Measurements from ENCODE around the gene RAPGEF2.

Gene RAPGEF2

DNA sequence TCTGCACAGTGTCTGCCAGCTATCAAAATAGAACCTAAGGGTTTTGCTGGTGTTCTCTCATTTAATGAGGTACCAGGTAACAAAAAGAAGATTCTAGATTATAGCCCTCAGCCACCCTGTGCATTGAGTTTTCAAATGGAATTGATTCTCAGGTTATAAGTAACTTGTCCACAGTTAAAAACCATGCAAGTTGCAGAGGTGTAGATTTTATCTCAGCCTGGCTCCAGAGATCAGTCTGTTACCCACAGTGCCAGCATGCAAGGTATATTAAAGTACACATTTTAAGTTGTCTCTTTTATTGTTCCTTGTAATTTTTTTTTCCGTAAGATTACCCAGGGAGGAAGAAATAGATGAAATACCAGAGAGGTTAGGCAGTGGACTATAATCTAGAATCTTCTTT, 59.7 kb downstream of the RAPGEF2 start:
- H3K27ac ChIP-seq (ENCODE audit: low read depth, low read length) = no peak overlapping the region
- no peak for TF ChIP-seq EZH2phosphoT487 (IDR thresholded peaks at IDR 0.05; ENCODE audit: borderline replicate concordance, low read length)
- TF ChIP-seq, protein P1, sequence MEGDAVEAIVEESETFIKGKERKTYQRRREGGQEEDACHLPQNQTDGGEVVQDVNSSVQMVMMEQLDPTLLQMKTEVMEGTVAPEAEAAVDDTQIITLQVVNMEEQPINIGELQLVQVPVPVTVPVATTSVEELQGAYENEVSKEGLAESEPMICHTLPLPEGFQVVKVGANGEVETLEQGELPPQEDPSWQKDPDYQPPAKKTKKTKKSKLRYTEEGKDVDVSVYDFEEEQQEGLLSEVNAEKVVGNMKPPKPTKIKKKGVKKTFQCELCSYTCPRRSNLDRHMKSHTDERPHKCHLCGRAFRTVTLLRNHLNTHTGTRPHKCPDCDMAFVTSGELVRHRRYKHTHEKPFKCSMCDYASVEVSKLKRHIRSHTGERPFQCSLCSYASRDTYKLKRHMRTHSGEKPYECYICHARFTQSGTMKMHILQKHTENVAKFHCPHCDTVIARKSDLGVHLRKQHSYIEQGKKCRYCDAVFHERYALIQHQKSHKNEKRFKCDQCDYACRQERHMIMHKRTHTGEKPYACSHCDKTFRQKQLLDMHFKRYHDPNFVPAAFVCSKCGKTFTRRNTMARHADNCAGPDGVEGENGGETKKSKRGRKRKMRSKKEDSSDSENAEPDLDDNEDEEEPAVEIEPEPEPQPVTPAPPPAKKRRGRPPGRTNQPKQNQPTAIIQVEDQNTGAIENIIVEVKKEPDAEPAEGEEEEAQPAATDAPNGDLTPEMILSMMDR (IDR thresholded peaks at IDR 0.05; ENCODE audit: low read depth, low read length, poor library complexity, severe bottlenecking) = no peak
- H4K20me1 ChIP-seq (ENCODE audit: control insufficient read depth, insufficient read depth, low read depth, low read length) = no peaks in the 10 kb centered on the region
- no peak overlapping the region for H3K4me2 ChIP-seq (ENCODE audit: low read length)
- no peaks in the 10 kb centered on the region for H3K36me3 ChIP-seq (ENCODE audit: control insufficient read depth, low read length)
- 0 out of 2 replicates have a peak, but pooled peaks cover 3% of the 10 kb centered on the region for H3F3A ChIP-seq (ENCODE audit: control insufficient read depth, insufficient read depth)
- peaks cover 66% of the 10 kb centered on the region for H3K79me2 ChIP-seq (ENCODE audit: control insufficient read depth, low read length)
- no peaks in the 10 kb centered on the region for H3K27me3 ChIP-seq (ENCODE audit: control insufficient read depth, low read length)
- H3K4me1 ChIP-seq (ENCODE audit: control insufficient read depth, low read length) = peaks cover 54% of the 10 kb centered on the region
- H3K9me2 ChIP-seq (replicated peaks; ENCODE audit: control insufficient read depth, low read length) = no peaks in the 10 kb centered on the region
- H3K9me3 ChIP-seq (ENCODE audit: control insufficient read depth, insufficient read depth, low read length) = no peaks in the 10 kb centered on the region
- no peak overlapping the region for H3K4me3 ChIP-seq (ENCODE audit: low read length)

DNA sequence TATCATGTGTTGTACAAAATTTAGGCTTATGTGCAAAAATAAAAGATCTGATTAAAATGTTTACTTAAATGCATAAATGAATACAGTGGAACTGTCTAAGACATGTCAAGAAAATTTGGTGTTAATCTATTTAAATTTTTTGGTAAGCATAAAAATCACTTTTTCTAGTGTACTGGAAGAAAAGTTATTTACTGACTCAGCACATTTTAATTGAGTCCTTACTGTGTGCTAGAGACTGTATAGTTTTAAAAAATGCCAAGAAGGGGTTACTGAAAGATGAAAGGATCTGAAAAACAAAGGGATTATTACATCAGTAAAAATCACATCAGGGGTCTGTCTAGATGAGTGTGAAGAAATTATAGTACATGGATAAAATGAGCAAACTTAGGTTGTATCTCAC, 60.6 kb downstream of the RAPGEF2 start:
- Histone ChIP-seq H3K4me2 (ENCODE audit: low read length) (no peak overlapping the region), H3K36me3 (ENCODE audit: control insufficient read depth, low read length) (no peaks in the 10 kb centered on the region), H3K79me2 (ENCODE audit: control insufficient read depth, low read length) (peaks cover 69% of the 10 kb centered on the region), H3K4me3 (ENCODE audit: low read length) (no peak overlapping the region), H3F3A (ENCODE audit: control insufficient read depth, insufficient read depth) (0 out of 2 replicates have a peak, but pooled peaks cover 3% of the 10 kb centered on the region), H3K9me3 (ENCODE audit: control insufficient read depth, insufficient read depth, low read length) (no peaks in the 10 kb centered on the region), H4K20me1 (ENCODE audit: control insufficient read depth, insufficient read depth, low read depth, low read length) (no peaks in the 10 kb centered on the region), H3K4me1 (ENCODE audit: control insufficient read depth, low read length) (peaks cover 57% of the 10 kb centered on the region), H3K9me2 (replicated peaks; ENCODE audit: control insufficient read depth, low read length) (no peaks in the 10 kb centered on the region), H3K27ac (ENCODE audit: low read depth, low read length) (no peak overlapping the region), H3K27me3 (ENCODE audit: control insufficient read depth, low read length) (no peaks in the 10 kb centered on the region)
- TF ChIP-seq EZH2phosphoT487 (IDR thresholded peaks at IDR 0.05; ENCODE audit: borderline replicate concordance, low read length) = no peak
- TF ChIP-seq, protein P1 (IDR thresholded peaks at IDR 0.05; ENCODE audit: low read depth, low read length, poor library complexity, severe bottlenecking) = no peak

DNA sequence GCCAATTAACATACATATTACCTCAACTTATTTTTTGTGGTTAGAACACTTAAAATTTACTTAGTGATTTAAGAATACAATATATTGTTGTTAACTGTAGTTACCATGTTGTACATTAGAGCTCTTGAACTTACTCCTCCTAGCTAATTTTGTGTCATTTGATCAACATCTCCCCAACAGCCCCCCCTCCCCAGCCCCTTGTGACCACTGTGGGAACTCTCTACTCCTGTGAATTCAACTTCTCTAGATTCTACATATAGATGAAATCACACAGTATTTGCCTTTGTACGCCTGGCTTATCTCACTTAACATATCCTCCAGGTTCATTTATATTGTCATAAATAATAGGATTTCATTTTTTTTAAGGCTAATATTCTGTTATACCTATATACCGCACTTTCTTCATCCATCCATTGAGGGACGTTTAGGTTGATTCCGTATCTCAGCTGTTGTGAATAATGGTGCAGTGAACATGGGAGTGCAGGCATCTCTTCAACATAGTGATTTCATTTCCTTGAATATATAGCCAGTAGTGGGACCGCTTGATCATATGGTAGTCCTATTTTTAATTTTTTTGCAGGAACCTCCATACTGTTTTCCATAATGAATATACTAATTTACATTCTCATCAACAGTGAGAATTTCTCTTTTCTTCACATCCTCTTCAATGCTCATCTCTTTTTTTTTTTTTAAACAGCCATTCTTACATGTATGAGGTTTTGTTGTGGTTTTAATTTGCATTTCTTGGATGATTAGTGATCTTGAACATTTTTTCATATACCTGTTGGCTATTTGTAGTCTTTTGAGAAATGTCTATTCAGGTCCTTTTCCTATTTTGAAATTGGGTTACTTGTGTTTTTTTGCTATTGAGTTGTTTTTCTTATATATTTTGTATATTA, 66.8 kb downstream of the RAPGEF2 start:
- H3K27me3 ChIP-seq (ENCODE audit: control insufficient read depth, low read length) = peaks cover 17% of the 10 kb centered on the region
- H3K79me2 ChIP-seq (ENCODE audit: control insufficient read depth, low read length) = peaks cover 78% of the 10 kb centered on the region
- peak overlapping the region; percentile 73 for H3K4me2 ChIP-seq (ENCODE audit: low read length)
- H3K4me3 ChIP-seq (ENCODE audit: low read length) = peak overlapping the region; percentile 51
- H3K4me1 ChIP-seq (ENCODE audit: control insufficient read depth, low read length) = peaks cover 80% of the 10 kb centered on the region
- no peak for TF ChIP-seq EZH2phosphoT487 (IDR thresholded peaks at IDR 0.05; ENCODE audit: borderline replicate concordance, low read length)
- TF ChIP-seq, protein P1 (IDR thresholded peaks at IDR 0.05; ENCODE audit: low read depth, low read length, poor library complexity, severe bottlenecking) = no peak
- H3K9me2 ChIP-seq (replicated peaks; ENCODE audit: control insufficient read depth, low read length) = no peaks in the 10 kb centered on the region
- peaks cover 26% of the 10 kb centered on the region for H4K20me1 ChIP-seq (ENCODE audit: control insufficient read depth, insufficient read depth, low read depth, low read length)
- H3K9me3 ChIP-seq (ENCODE audit: control insufficient read depth, insufficient read depth, low read length) = no peaks in the 10 kb centered on the region
- no peaks in the 10 kb centered on the region for H3K36me3 ChIP-seq (ENCODE audit: control insufficient read depth, low read length)
- peak overlapping the region; percentile 43 for H3K27ac ChIP-seq (ENCODE audit: low read depth, low read length)
- H3F3A ChIP-seq (ENCODE audit: control insufficient read depth, insufficient read depth) = peaks cover 14% of the 10 kb centered on the region
